Fibroblast of pulmonary artery (primary cell): ENCODE data around the gene NEB.
A peak's percentile ranks its signal among the peaks of the same experiment; 100 is the strongest.

Source experiments
- DNase-seq: peaks from one replicate; pipeline ENCODE4 v3.0.0-alpha.2; 2010; ENCODE audit warnings: low read depth
- H3K4me3 ChIP-seq: replicated peaks from 2 replicates; pipeline ENCODE4 v1.5.1; 2011; ENCODE audit warnings: low read depth, mild to moderate bottlenecking, control low read depth, low read length, moderate library complexity
- TF ChIP-seq, protein P1 (sequence below): IDR thresholded peaks from 2 replicates; pipeline ENCODE4 v1.5.1; 2011; ENCODE audit warnings: mild to moderate bottlenecking, control low read depth, low read length, inconsistent platforms; ENCODE audit errors: missing control alignments

NEB gene

DNA sequence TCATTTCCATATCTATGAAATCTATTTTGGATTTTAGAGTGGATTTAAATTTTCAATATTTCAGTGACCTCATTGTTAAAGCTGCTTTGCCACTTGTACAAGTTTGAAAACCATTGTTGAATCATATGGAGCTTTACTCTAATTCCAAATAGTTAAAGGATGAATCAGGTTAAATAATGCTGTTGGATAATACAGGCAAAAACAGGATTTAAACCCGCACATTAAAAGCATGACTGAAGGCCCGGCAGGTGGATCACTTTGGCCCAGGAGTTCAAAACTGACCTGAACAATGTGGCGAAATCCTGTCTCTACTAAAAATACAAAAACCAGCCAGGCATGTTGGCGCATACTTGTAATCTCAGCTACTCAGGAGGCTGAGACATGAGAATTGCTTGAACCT is 256.3 kb downstream of the NEB start:
- DNase-seq, result peak; percentile 9
- TF ChIP-seq, protein P1, sequence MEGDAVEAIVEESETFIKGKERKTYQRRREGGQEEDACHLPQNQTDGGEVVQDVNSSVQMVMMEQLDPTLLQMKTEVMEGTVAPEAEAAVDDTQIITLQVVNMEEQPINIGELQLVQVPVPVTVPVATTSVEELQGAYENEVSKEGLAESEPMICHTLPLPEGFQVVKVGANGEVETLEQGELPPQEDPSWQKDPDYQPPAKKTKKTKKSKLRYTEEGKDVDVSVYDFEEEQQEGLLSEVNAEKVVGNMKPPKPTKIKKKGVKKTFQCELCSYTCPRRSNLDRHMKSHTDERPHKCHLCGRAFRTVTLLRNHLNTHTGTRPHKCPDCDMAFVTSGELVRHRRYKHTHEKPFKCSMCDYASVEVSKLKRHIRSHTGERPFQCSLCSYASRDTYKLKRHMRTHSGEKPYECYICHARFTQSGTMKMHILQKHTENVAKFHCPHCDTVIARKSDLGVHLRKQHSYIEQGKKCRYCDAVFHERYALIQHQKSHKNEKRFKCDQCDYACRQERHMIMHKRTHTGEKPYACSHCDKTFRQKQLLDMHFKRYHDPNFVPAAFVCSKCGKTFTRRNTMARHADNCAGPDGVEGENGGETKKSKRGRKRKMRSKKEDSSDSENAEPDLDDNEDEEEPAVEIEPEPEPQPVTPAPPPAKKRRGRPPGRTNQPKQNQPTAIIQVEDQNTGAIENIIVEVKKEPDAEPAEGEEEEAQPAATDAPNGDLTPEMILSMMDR, result no peak
- H3K4me3 ChIP-seq, result no peak overlapping the region

DNA sequence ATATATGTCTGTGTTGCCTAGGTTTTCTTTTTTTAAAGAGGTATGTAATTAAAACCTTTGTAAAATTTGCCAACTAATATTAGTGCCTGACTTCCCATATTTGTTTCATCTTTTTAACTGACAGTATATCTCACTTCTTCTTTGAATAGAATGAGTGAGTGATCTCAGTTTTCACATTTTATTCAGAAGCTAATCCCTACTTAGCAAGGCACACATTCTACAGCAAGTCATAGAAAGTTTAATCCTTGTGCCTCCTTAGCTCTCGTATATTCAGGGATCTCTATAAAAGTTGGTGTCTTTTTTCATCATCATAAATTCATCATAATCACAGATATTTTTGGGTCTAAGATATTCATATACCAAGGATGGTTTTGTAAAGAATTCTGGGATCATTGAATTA is 258.0 kb downstream of the NEB start:
- no peak for DNase-seq
- TF ChIP-seq, protein P1, result no peak
- no peak overlapping the region for H3K4me3 ChIP-seq

DNA sequence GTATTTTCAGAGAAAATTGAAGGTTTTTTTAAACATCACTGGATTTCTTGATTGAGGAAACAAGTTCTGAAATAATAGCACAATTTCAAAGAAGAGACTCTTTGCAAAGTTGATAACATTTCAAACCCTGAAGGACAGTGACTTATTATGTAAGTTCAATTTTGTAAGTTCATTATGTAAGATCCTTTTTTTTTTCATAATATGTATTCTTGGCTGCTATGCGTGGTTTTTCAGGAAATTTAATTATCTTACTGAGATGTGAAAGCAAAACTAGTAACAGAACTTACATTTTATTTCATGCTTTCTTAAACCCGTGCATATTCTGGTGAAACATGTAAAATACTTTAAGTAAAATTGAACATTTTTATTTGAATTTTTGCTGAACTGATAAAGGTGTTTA is 259.2 kb downstream of the NEB start:
- H3K4me3 ChIP-seq, result no peak overlapping the region
- DNase-seq, result no peak
- TF ChIP-seq, protein P1, result no peak

GRCh38 chr2:151472966-151473365 is 261.3 kb downstream of the NEB start:
- no peak for DNase-seq
- H3K4me3 ChIP-seq, result no peak overlapping the region
- TF ChIP-seq, protein P1, result no peak

GRCh38 chr2:151470556-151470955 is 263.7 kb downstream of the NEB start:
- no peak for DNase-seq
- TF ChIP-seq, protein P1, result no peak

DNA sequence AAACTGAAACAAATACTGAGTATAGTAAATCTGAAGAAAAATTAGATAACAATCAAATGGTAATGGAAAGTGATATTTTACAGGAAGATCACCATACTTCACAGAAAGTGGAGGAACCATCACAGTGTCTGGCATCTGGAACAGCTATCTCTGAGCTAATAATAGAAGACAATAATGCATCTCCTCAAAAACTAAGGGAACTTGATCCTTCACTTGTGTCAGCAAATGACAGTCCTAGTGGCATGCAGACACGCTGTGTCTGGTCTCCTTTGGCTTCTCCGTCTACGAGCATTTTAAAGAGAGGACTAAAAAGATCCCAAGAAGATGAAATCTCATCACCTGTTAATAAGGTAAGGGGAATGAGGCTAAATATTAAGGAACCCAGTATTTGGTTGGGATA is 268.5 kb downstream of the NEB start:
- TF ChIP-seq, protein P1, result no peak
- no peak for DNase-seq
- no peak overlapping the region for H3K4me3 ChIP-seq

More at GRCh38 chr2:151470556-151470955, 263.7 kb downstream of the NEB start:
- H3K4me3 ChIP-seq, result no peak overlapping the region

- H3K4me3 ChIP-seq, result no peak overlapping the region
- DNase-seq, result peak; percentile 58
- TF ChIP-seq, protein P1, result no peak
These were observed 274.9 kb downstream of the NEB start for GRCh38 chr2:151459358-151459757.
